HuH-7 (cell line): ENCODE data around the gene EBF3.
"Not testable (repeated sequence)": the region's sequence is repeated elsewhere in the genome, so short reads cannot be mapped to it uniquely, and the experiment has no call there.

Source experiments
- DNase-seq: peaks from one replicate; pipeline ENCODE4 v3.0.0; 2011; ENCODE audit warnings: low spot score

Gene EBF3

DNA sequence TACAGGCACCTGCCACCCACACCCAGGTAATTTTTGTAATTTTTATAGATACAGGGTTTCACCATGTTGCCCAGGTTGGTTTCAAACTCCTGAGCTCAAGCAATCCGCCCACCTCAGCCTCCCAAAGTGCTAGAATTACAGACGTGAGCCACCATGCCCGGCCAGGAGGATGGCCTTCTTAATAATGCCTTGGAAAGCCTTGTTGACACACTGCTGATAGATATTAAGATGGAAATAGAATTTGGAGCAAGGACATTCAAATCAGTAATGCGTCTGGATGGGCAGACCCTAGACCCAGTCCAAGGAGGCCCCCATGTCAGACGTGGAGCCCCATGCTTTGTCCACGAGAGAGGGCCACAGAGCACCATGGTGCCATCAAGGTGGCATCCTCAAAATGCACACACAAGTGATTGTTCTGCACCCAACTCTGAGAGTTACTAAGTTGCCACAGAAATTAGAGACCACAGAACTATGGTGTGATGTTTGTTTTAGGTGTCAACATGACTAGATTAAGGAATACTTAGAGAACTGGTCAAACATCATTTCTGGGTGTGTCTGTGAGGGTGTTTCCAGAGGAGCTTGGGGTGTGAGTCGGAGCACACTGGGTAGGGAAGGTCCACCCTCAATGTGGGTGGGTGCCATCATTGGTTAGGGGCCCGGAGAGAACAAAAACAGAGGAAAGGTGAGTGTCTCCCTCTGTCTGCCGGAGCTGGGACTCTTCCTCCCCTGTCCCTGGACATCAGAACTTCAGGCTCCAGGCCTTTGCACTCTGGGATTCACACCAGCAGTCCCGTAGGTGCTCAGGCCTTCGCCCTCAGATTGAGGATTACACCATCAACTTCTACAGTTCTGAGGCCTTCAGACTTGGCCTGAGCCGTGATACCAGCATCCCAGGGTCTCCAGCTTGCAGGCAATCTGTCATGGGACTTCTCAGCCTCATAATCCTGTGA lies 34.5 kb downstream of the EBF3 start:
- peak; percentile 39 for DNase-seq

DNA sequence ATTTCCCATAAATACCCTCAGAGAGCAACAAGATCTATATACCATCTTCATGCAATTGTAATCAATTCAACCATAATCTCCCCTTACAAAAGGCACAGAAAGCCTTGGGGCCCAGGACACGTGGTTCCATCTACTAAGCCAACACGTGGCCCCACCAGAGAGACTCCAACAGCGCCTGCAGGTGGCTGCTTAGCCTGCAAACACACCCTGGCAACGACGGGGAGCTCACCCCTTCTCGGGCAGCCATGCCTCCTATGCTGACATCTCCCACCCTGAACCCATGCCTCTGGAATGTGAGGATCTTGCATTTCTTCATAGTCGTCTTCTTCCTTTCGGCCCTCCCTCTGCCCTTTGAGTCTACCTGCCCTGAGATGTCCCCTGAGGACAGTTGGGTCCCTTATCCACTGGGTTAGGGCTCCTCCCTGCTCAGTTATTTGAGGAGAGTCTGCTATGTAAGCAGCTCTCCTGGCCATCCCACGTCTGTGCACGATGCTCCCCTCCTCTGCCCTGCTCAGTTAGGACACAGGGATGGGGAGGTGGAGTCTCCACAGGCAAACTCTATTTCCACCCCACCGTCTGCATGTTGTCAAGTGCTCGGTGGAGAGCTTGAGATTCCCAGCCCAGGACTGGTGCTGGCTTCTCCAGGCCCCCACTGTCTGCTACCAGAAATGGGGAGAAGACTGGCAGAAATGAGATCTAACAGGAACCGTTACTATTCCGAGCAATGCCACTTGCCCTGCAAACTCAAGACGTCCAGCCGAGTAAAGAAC lies 36.5 kb downstream of the EBF3 start:
- no peak for DNase-seq

GRCh38 chr10:129926066-129927055 lies 37.7 kb downstream of the EBF3 start:
- DNase-seq: no peak

DNA sequence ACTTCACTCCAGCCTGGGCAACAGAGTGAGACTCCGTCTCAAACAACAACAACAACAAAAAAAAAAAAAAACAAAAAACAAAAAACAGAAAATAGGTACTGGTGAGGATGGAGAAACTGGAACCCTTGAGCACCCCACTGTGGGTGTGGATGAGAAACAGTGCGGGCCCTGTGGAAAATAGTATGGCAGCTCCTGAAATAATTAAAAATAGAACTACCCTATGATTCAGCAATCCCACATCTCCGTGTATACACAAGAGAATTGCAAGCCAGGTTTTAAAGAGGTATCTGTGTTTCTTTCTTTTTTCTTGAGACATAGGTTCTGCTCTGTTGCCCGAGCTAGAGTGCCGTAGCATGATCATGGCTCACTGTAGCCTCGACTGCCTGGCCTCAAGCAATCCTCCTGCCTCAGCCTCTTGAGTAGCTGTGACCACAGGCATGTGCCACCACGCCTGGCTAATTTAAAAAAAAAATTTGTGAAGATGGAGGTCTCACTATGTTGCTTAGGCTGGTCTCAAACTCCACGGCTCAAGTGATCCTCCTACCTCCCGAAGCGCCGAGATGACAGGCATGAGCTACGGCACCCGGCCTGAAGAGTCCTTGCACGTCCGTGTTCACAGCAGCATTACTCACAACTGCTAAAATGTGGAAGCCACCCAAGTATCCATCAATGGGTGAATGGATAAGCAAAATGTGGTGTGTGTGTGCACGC lies 39.5 kb downstream of the EBF3 start:
- no peak for DNase-seq

DNA sequence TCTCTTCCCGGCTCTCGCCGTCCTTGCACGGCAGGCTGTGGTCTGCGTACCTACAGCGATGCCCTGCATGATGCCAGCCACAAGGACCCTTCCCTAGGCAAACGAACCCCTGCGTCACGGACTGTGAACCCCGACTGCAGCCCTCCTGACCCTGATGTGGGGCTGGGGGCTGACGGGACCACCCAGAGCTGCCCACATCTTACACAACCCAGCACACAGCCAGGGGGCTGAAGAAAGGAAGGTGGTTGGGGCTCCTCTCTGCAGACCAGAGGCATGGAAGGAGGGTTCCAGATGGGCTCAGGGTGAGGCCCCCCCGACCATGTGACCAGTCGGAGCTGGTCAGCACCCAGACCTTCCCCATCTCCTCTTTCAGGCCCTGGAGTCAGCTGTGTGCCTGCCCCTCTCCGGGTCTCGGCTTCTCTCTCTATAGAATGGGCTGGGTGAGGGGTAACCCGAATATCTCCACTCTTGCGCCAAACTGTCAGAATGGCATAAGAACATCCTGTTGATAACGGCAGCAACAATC lies 41.4 kb downstream of the EBF3 start:
- no peak for DNase-seq

- DNase-seq: no peak
Observed at GRCh38 chr10:129921801-129922597, 42.1 kb downstream of the EBF3 start.

DNA sequence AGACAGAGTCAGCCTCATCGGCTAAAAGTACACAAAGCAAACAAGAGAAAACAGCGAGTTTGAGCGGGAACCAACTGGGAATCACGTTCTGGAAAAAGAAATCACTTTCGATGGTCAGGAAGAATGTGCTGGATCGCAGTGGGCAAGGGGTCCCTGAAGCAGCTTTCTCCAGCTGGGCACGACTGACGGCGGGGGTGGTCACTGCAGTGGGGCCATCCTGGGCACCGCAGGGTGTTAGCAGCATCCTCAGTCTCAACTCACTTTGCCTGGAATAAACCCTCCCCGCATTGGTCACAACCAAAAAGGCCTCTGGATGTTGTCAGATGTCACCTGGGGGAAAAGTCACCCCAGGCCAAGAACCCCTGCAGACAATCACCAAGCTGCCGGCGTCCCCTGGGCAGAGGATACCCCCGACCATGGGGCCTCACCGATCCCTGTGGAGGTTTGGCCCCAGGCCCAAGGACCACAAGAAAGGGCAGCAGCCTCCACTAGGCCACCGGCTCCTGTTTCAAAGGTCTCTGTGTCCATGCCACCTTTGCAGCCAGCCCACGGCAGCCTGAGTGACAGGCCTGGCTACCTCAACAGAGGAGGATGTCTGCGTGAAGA lies 42.9 kb downstream of the EBF3 start:
- no peak for DNase-seq

GRCh38 chr10:129920187-129920586 lies 43.9 kb downstream of the EBF3 start:
- DNase-seq: not testable (repeated sequence)

DNA sequence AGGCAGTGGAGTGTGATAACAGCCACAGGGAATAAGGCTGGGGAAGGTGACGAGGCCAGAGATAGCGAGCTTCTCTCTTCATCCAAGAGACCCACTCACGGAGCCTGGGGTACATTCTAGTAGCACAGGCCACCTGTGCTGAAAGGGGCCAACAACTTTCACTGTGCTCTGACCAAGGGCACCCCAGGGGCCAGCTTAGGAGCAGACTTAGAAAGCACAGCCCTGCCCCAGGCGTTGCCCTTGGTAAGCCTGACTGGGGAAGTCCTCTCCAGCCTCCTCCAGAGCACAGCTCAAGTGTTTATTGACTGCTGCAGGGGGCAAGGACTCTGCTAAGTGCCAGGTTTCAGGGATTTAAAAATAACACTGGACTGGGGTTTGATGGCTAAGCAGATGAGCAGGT lies 44.7 kb downstream of the EBF3 start:
- no peak for DNase-seq

DNA sequence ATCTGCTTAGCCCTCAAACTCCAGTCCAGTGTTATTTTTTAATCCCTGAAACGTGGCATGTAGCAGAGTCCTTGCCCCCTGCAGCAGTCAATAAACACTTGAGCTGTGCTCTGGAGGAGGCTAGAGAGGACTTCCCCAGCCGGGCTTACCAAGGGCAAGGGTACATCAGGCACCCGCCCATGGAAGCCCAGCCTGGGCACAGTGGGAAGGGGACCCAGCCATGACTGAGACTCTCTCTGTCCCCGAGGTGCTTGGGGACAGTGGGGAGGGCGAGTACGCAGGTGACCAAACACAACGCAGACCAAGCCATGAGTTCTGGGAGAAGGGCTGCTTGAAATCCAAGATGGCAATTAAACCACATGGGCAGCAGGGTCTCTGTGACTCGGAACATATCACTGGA lies 45.2 kb downstream of the EBF3 start:
- no peak for DNase-seq

GRCh38 chr10:129918401-129918800 lies 45.7 kb downstream of the EBF3 start:
- DNase-seq: no peak

GRCh38 chr10:129917936-129918335 lies 46.1 kb downstream of the EBF3 start:
- no peak for DNase-seq

GRCh38 chr10:129916506-129916995 lies 47.5 kb downstream of the EBF3 start:
- DNase-seq: no peak

DNA sequence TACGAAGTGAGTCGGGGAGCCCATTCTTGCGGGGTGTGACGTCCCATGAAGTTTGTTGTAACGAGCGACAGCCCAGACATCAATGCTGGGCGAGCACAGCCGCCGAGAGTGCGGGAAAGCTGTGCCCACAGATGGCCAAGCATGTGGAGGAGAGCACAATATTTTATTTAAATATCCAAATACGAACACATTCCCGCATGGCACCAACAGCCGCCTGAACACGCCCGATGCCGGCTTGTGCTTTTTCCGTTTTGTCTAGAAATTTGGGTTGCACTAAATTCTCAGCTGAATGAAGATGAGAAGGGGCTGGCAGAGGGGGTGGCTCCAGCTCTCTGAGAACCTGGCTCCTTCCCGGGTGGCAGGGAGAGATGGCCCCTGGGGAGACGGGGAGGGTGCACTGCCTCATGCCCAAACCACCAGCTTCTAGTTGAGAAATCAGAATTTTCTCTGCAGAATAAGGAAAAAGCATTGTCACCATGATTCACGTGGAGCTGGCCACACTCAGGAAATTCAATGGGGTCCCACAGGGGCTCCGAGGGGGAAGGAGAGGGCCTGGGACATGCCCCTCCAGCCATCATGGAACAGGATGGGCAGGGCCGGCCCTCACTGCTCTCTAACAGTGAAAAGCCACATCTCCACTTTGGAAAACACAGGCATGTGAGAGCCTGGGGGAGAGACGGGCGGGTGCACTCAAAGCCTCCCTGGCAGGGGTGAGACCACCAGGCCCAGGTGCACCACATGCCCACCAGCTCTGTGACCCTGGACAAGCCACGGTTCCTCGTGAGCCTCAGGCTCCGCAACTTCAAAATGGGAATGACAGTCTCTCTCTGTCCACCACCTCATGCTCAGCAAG lies 48.3 kb downstream of the EBF3 start:
- DNase-seq: no peak

GRCh38 chr10:129914960-129915359 lies 49.1 kb downstream of the EBF3 start:
- no peak for DNase-seq

DNA sequence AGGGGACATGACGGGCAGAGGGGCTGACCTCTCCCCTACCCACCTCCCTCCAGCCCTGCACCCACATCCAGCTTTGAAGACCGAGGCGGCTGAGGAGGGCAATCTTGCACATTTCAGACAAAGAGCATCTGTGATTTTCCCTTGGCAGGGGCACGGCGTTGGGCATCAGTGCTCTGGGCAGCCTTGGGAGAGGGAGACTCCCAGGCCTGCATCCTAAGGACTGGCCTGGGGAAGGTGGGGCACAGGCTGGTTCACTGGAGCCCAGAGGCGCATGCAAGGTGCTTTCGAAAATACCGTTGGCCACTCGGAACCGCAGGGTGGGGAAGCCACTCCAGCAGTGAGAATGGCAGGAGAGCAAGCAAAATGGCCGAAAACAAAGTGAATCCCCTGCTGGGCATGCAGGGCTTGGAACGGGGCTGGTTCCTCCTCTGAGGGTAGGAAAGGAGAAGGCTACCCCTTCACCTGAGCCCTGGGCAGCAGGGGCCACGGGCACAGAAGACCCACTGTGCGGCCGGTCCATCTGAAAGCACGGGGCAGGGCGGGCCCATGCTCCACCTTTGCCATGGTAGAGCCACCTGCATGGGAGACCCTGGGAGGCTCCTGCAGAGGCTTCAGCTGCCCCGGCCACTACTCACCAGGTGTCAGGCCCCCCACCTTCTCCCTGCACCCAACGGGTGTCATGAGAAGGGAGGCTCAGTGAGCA lies 49.8 kb downstream of the EBF3 start:
- no peak for DNase-seq

DNA sequence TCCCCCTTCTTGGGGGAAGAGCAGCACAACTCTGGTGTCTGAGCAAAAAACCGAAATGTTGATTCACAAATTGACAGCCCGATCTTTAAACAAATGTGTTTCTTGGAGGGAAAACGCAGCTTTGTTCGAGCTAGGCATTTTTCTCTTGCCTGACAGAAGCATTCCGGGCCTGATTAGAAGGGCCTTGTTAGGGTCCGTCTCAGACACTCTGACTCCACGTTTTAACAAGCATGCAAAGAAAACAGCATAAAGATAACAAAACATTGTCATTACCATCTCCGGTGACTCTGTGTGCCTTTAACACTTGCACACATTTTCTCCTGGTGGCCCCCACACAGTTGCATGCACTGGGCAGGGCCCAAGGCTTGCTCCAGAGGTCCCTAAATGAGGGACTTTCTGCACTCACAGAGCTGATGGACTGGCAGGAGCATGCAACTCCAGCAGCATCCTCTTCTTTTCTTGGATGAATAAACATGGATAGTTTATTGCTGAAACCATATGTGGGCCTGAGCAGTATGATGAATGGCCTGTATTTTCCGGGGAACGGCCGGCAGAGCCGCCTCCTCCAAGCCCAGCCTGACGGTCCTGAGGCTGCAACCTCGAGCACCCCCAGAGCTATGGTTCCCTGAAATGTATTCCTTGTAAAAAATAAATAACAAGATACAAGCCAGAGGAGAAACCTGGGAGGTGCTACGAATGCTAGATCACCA lies 50.9 kb downstream of the EBF3 start:
- DNase-seq: no peak
